HepG2 (cell line): ENCODE data around the gene TEX51. TPM values are rescaled to one million over a fixed set of nuclear protein-coding genes. Genes with fewer than 3 reads are reported as not detected.

Experiments used
- ATAC-seq: fragments of 200-7000 bp; cut with Tn5 transposase; 3 replicates; pipeline ENCODE4 v1.9.1; 2020; ENCODE audit warnings: mild to moderate bottlenecking, moderate library complexity
- BruUV-seq: library from RNA; stranded (reverse); fragments of 400-500 nt; replicated peaks from 2 replicates; lab custom pipeline; 2021; lab: Mats Ljungman, UMichigan
- CTCF ChIA-PET: fragments of 300-600 bp; formaldehyde crosslinking; extraction: SDS; loops from one replicate; lab custom pipeline; 2021; ENCODE audit warnings: low total read pairs, inconsistent platforms, low intra/inter-chr PET ratio; lab: Yijun Ruan, JAX
- POLR2A ChIA-PET: fragments of 350-600 bp; sonication (Branson Sonifier 250); formaldehyde crosslinking; loops from one replicate; lab custom pipeline; 2020; ENCODE audit warnings: antibody characterized with exemption, inconsistent platforms; lab: Yijun Ruan, JAX
- DNase-seq: peaks from one replicate; pipeline ENCODE4 v3.0.0-alpha.2; 2015; ENCODE audit warnings: low spot score
- FAIRE-seq: peaks from 3 replicates; lab custom pipeline; 2011; peaks lifted over from hg19 to GRCh38; lab: Jason Lieb, UNC
- H2AFZ ChIP-seq: one replicate; pipeline ENCODE4 v1.6.1; 2011; ENCODE audit warnings: low read length, inconsistent platforms
- H3K27ac ChIP-seq: fragments of 300-600 bp; 3 replicates; pipeline ENCODE4 v1.8.0; 2011; ENCODE audit warnings: mixed run types, mild to moderate bottlenecking, mixed read lengths, low read length, inconsistent platforms; ENCODE audit not compliant: insufficient read depth; ENCODE audit errors: extremely low read length
- H3K27me3 ChIP-seq, 2 experiments: fragments of 200-600 bp in 1 of 2; 2 replicates in 1 of 2; 3 replicates in 1 of 2; pipeline versions ENCODE4 v1.6.0 to v1.8.0; 2011; ENCODE audit warnings: low read length in 2 of 2, mild to moderate bottlenecking in 2 of 2, moderate library complexity in 2 of 2, inconsistent platforms in 1 of 2; ENCODE audit not compliant: insufficient read depth in 2 of 2, control insufficient read depth in 1 of 2
- H3K36me3 ChIP-seq, 2 experiments: fragments of 200-600 bp in 1 of 2; replicated peaks in 1 of 2; 2 replicates in 1 of 2; 3 replicates in 1 of 2; pipeline versions ENCODE4 v1.5.1 to v1.8.0; 2011; ENCODE audit warnings: low read length in 2 of 2, inconsistent platforms in 1 of 2; ENCODE audit not compliant: insufficient read depth in 2 of 2, control insufficient read depth in 1 of 2
- H3K4me1 ChIP-seq: 2 replicates; pipeline ENCODE4 v1.5.1; 2012; ENCODE audit warnings: low read length, inconsistent platforms; ENCODE audit not compliant: insufficient read depth
- H3K4me2 ChIP-seq: 2 replicates; pipeline ENCODE4 v1.6.0; 2011; ENCODE audit warnings: low read depth, low read length, inconsistent platforms
- H3K4me3 ChIP-seq, 3 experiments: fragments of 200-600 bp in 1 of 3; sonication (generic), shearing (Covaris generic) in 1 of 3; replicated peaks in 1 of 3; 2 replicates each; pipeline ENCODE4 v1.5.1; 2011 to 2016; ENCODE audit warnings: low read length in 3 of 3, inconsistent platforms in 2 of 3, low read depth in 2 of 3, mild to moderate bottlenecking in 2 of 3, control low read depth in 1 of 3, mixed read lengths in 1 of 3; ENCODE audit not compliant: insufficient read depth in 1 of 3
- H3K79me2 ChIP-seq: one replicate; pipeline ENCODE4 v1.6.1; 2011; ENCODE audit warnings: low read length, inconsistent platforms; ENCODE audit not compliant: insufficient read depth
- H3K9ac ChIP-seq: 2 replicates; pipeline ENCODE4 v1.6.0; 2011; ENCODE audit warnings: mild to moderate bottlenecking, low read depth, low read length, inconsistent platforms; ENCODE audit not compliant: insufficient read depth
- H3K9me3 ChIP-seq: 2 replicates; pipeline ENCODE4 v1.5.1; 2012; ENCODE audit warnings: mild to moderate bottlenecking, low read length
- H4K20me1 ChIP-seq: 2 replicates; pipeline ENCODE4 v1.6.0; 2011; ENCODE audit warnings: inconsistent platforms, mild to moderate bottlenecking, low read length, moderate library complexity; ENCODE audit not compliant: insufficient read depth
- MXI1 ChIP-seq: IDR thresholded peaks from 3 replicates; pipeline ENCODE4 v1.6.1; 2012; ENCODE audit warnings: low read depth, low read length, inconsistent platforms, borderline replicate concordance
- NBN ChIP-seq: fragments of 450-650 bp; conservative IDR thresholded peaks from 2 replicates; pipeline ENCODE4 v1.6.1; 2017
- TEAD2 ChIP-seq: sonication (generic); formaldehyde crosslinking; IDR thresholded peaks from 2 replicates; pipeline ENCODE4 v1.9.0; 2021; ENCODE audit warnings: missing genetic modification reagents
- ZNF333 ChIP-seq: sonication (generic); formaldehyde crosslinking; IDR thresholded peaks from 2 replicates; pipeline ENCODE4 v1.4.0; 2020; ENCODE audit warnings: mild to moderate bottlenecking, missing genetic modification reagents, borderline replicate concordance
- ZNF615 ChIP-seq: sonication (generic); formaldehyde crosslinking; IDR thresholded peaks from 2 replicates; pipeline ENCODE4 v1.5.0; 2020; ENCODE audit warnings: mild to moderate bottlenecking, missing genetic modification reagents, borderline replicate concordance
- WGBS: methylation state at CpG from one replicate; pipeline ENCODE4 v1.1.6; 2017; ENCODE audit warnings: low lambda C conversion rate; 5-methylcytosine and 5-hydroxymethylcytosine counted together
- in situ Hi-C: cut with HindIII; loops from 2 replicates; pipeline ENCODE4 v1.10.0; 2017; ENCODE audit warnings: low pct_unique_long_range_greater_than_20kb; ENCODE audit not compliant: extremely low pct_ligation_motif_present
- intact Hi-C: fragments of 100-400 bp; cut with micrococcal nuclease; formaldehyde crosslinking; loops from one replicate; pipeline ENCODE4 v1.10.0; 2022; ENCODE audit not compliant: unreplicated experiment
- polyA plus RNA-seq, 8 experiments: library from polyadenylated mRNA; depleted of rRNA in 3 of 8; stranded (reverse) in 7 of 8; unstranded in 1 of 8; fragments of >200 nt; fragmentation: Illumina TruSeq in 4 of 8; extraction: Trizol in 4 of 8; gene quantifications; 2 replicates each; pipeline versions ENCODE4 v1.2.1 to v1.2.3, GENCODE V29; 2011 to 2016; ENCODE audit warnings: low read depth in 4 of 8, missing spikeins in 1 of 8, mixed read lengths in 1 of 8; ENCODE audit not compliant: insufficient read depth in 1 of 8
- total RNA-seq, 5 experiments: library from RNA; depleted of rRNA; stranded (reverse); fragments of >200 nt; fragmentation: Illumina TruSeq; extraction: Trizol; gene quantifications; 2 replicates each; pipeline ENCODE4 v1.2.3, GENCODE V29; 2016; ENCODE audit warnings: low read depth in 1 of 5
- TF ChIP-seq, protein P1 (sequence below): sonication (generic); formaldehyde crosslinking; IDR thresholded peaks from 2 replicates; pipeline ENCODE4 v1.4.0; 2020; ENCODE audit warnings: mild to moderate bottlenecking, missing genetic modification reagents

Gene TEX51
- total and polyA plus RNA-seq, 2 of the 13 experiments (the other 11 are each of a cell fraction or from before 2014, with no cell fraction given), result not detected

DNA sequence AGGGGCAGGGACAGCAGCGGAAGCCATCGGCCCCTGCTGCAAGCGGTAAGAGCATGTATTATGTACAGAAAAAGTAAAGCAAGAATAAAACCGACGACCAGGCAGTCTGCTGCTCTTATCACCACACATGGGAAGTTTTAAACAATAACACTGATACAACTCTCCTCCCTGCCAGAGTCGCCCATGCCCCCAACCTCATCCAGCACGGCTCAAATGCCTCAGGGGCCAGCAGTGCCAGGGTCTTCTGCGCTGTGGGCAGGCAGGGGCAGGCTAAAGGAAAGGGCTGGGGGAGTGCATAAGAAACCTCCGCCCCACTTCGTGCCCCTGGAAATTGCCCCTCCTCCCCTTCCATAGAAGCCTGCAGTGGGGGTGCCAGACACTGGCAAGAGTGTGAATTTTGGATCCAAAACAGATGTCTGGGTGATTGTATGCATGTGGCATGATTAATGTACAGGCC lies 10.1 kb downstream of the TEX51 start (continued):
- TF ChIP-seq ZNF615 (CRISPR knock-in tag) (no peak), NBN (no peak), TEAD2 (CRISPR knock-in tag) (no peak)
- TF ChIP-seq, protein P1, sequence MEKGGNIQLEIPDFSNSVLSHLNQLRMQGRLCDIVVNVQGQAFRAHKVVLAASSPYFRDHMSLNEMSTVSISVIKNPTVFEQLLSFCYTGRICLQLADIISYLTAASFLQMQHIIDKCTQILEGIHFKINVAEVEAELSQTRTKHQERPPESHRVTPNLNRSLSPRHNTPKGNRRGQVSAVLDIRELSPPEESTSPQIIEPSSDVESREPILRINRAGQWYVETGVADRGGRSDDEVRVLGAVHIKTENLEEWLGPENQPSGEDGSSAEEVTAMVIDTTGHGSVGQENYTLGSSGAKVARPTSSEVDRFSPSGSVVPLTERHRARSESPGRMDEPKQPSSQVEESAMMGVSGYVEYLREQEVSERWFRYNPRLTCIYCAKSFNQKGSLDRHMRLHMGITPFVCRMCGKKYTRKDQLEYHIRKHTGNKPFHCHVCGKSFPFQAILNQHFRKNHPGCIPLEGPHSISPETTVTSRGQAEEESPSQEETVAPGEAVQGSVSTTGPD (CRISPR knock-in tag), result no peak

DNA sequence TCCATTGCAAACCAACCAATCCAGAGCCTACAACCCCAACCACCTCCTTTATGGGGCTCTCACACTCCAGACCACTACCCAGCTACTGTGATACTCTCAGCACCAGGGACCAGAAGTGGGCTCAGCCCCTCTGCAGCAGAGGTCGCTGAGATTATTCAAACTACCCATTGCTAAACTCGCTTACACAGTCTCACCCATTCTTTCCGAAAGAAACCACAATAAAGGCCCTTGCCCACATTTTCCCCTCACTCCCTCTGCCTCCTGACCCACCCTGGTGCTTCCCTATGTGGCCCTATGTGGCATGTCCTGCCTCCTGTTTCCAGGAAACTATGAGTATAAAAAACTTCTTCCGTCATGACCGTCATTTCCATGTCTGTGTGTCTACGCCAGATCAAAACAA lies 10.7 kb downstream of the TEX51 start:
- FAIRE-seq (no peak), DNase-seq (no peak), ATAC-seq (no peak)
- H3K79me2 ChIP-seq, result no peaks in the 10 kb centered on the region
- H3K4me3 ChIP-seq, result no peak overlapping the region
- H3K27ac ChIP-seq, result no peak overlapping the region
- no peaks in the 10 kb centered on the region for H3K36me3 ChIP-seq
- no peaks in the 10 kb centered on the region for H4K20me1 ChIP-seq
- in situ Hi-C loops (no loop called here), intact Hi-C loops (no loop called here)
- CTCF ChIA-PET, result no interaction called here
- WGBS, result 44% methylated on average over 6 of the region's 6 CpGs
- H3K27me3 ChIP-seq, result peaks cover 2 to 39% of the 10 kb centered on the region in 2 experiments; a peak in 3 of 5 replicates
- no peak overlapping the region for H2AFZ ChIP-seq
- no peaks in the 10 kb centered on the region for H3K9me3 ChIP-seq
- H3K4me2 ChIP-seq, result no peak overlapping the region
- H3K4me1 ChIP-seq, result no peaks in the 10 kb centered on the region
- TF ChIP-seq MXI1 (no peak), ZNF333 (CRISPR knock-in tag) (no peak)
- BruUV-seq, result no TSS peak
- H3K9ac ChIP-seq, result no peak overlapping the region
- POLR2A ChIA-PET, result no interaction called here
